ENCODE measurements around the gene TRHDE.

Gene TRHDE

GRCh38 chr12:72476301-72476700 lies 204.1 kb downstream of the TRHDE start:
- no peak overlapping the region for H3K4me2 ChIP-seq (ENCODE audit: low read length)
- no peaks in the 10 kb centered on the region for H3K27me3 ChIP-seq (ENCODE audit: insufficient read depth, low read length)
- H3K9me3 ChIP-seq (ENCODE audit: low read length), result no peaks in the 10 kb centered on the region
- no peaks in the 10 kb centered on the region for H4K20me1 ChIP-seq (ENCODE audit: insufficient read depth, low read length)
- H3K4me3 ChIP-seq (ENCODE audit: low read depth, low read length, poor library complexity, severe bottlenecking), result no peak overlapping the region
- no peaks in the 10 kb centered on the region for H3K36me3 ChIP-seq (ENCODE audit: insufficient read depth, low read length)
- H3K79me2 ChIP-seq (ENCODE audit: insufficient read depth, low read length), result no peaks in the 10 kb centered on the region
- no peak overlapping the region for H3K9ac ChIP-seq (ENCODE audit: low read length)
- TF ChIP-seq, protein P1, sequence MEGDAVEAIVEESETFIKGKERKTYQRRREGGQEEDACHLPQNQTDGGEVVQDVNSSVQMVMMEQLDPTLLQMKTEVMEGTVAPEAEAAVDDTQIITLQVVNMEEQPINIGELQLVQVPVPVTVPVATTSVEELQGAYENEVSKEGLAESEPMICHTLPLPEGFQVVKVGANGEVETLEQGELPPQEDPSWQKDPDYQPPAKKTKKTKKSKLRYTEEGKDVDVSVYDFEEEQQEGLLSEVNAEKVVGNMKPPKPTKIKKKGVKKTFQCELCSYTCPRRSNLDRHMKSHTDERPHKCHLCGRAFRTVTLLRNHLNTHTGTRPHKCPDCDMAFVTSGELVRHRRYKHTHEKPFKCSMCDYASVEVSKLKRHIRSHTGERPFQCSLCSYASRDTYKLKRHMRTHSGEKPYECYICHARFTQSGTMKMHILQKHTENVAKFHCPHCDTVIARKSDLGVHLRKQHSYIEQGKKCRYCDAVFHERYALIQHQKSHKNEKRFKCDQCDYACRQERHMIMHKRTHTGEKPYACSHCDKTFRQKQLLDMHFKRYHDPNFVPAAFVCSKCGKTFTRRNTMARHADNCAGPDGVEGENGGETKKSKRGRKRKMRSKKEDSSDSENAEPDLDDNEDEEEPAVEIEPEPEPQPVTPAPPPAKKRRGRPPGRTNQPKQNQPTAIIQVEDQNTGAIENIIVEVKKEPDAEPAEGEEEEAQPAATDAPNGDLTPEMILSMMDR (IDR thresholded peaks at IDR 0.05; ENCODE audit: low read length), result no peak
- no peak for TF ChIP-seq EZH2 (IDR thresholded peaks at IDR 0.05; ENCODE audit: borderline replicate concordance, low read length)
- H3K27ac ChIP-seq (ENCODE audit: low read depth, low read length, poor library complexity, severe bottlenecking), result no peak overlapping the region
- no peak overlapping the region for H2AFZ ChIP-seq (ENCODE audit: low read length)
- no peaks in the 10 kb centered on the region for H3K9me2 ChIP-seq (ENCODE audit: low read depth, low read length)
- H3K4me1 ChIP-seq (ENCODE audit: insufficient read depth, low read length, severe bottlenecking), result no peaks in the 10 kb centered on the region
- no peaks in the 10 kb centered on the region for H3F3A ChIP-seq (ENCODE audit: insufficient read depth, low read length)

GRCh38 chr12:72485017-72485701 lies 213.0 kb downstream of the TRHDE start:
- no peaks in the 10 kb centered on the region for H3K9me3 ChIP-seq (ENCODE audit: low read length)

DNA sequence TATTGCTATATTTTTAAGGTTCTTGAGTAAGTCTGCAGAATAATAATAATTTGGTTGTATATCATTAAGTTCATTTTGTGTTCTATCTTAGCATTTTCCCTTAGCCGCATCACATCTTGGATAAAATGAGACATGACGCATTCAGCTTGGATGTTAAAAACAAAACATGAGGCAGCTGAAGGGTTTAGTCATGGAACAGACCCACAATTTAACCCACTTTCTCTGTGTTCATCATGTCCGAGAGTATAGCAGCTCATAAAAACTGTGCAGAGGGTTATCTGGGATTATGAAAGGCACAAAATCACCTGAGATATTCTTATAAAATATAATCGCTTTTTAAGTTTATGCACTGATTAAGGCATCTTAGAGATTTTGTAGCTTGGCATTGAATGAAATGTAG lies 219.3 kb downstream of the TRHDE start:
- Histone ChIP-seq H3K36me3 (ENCODE audit: insufficient read depth, low read length) (no peaks in the 10 kb centered on the region), H3F3A (ENCODE audit: insufficient read depth, low read length) (no peaks in the 10 kb centered on the region), H3K4me2 (ENCODE audit: low read length) (no peak overlapping the region), H3K79me2 (ENCODE audit: insufficient read depth, low read length) (no peaks in the 10 kb centered on the region), H3K27ac (ENCODE audit: low read depth, low read length, poor library complexity, severe bottlenecking) (no peak overlapping the region), H3K4me1 (ENCODE audit: insufficient read depth, low read length, severe bottlenecking) (no peaks in the 10 kb centered on the region), H3K27me3 (ENCODE audit: insufficient read depth, low read length) (no peaks in the 10 kb centered on the region), H2AFZ (ENCODE audit: low read length) (no peak overlapping the region), H4K20me1 (ENCODE audit: insufficient read depth, low read length) (no peaks in the 10 kb centered on the region), H3K9me3 (ENCODE audit: low read length) (no peaks in the 10 kb centered on the region), H3K9ac (ENCODE audit: low read length) (no peak overlapping the region), H3K4me3 (ENCODE audit: low read depth, low read length, poor library complexity, severe bottlenecking) (no peak overlapping the region), H3K9me2 (ENCODE audit: low read depth, low read length) (no peaks in the 10 kb centered on the region)
- TF ChIP-seq, protein P1 (IDR thresholded peaks at IDR 0.05; ENCODE audit: low read length), result no peak
- no peak for TF ChIP-seq EZH2 (IDR thresholded peaks at IDR 0.05; ENCODE audit: borderline replicate concordance, low read length)

More at GRCh38 chr12:72485017-72485701, 213.0 kb downstream of the TRHDE start:
- Histone ChIP-seq H3K4me1 (ENCODE audit: insufficient read depth, low read length, severe bottlenecking) (no peaks in the 10 kb centered on the region), H2AFZ (ENCODE audit: low read length) (no peak overlapping the region), H3K79me2 (ENCODE audit: insufficient read depth, low read length) (no peaks in the 10 kb centered on the region), H3K27ac (ENCODE audit: low read depth, low read length, poor library complexity, severe bottlenecking) (no peak overlapping the region), H3K9me2 (ENCODE audit: low read depth, low read length) (no peaks in the 10 kb centered on the region), H3K27me3 (ENCODE audit: insufficient read depth, low read length) (no peaks in the 10 kb centered on the region), H3K36me3 (ENCODE audit: insufficient read depth, low read length) (no peaks in the 10 kb centered on the region), H3K4me2 (ENCODE audit: low read length) (no peak overlapping the region), H3K9ac (ENCODE audit: low read length) (no peak overlapping the region), H3K4me3 (ENCODE audit: low read depth, low read length, poor library complexity, severe bottlenecking) (no peak overlapping the region), H3F3A (ENCODE audit: insufficient read depth, low read length) (no peaks in the 10 kb centered on the region), H4K20me1 (ENCODE audit: insufficient read depth, low read length) (no peaks in the 10 kb centered on the region)
- no peak for TF ChIP-seq EZH2 (IDR thresholded peaks at IDR 0.05; ENCODE audit: borderline replicate concordance, low read length)
- TF ChIP-seq, protein P1 (IDR thresholded peaks at IDR 0.05; ENCODE audit: low read length), result no peak

Data from OCI-LY1 (cell line).